ENCODE measurements around the gene TRPC4AP. TPM values are rescaled to one million over a fixed set of nuclear protein-coding genes. Genes with fewer than 3 reads are reported as not detected.
A peak's percentile ranks its signal among the peaks of the same experiment; 100 is the strongest.

The TRPC4AP gene
- total RNA-seq, 1 donor from 2014 or later: 67.6 TPM

DNA sequence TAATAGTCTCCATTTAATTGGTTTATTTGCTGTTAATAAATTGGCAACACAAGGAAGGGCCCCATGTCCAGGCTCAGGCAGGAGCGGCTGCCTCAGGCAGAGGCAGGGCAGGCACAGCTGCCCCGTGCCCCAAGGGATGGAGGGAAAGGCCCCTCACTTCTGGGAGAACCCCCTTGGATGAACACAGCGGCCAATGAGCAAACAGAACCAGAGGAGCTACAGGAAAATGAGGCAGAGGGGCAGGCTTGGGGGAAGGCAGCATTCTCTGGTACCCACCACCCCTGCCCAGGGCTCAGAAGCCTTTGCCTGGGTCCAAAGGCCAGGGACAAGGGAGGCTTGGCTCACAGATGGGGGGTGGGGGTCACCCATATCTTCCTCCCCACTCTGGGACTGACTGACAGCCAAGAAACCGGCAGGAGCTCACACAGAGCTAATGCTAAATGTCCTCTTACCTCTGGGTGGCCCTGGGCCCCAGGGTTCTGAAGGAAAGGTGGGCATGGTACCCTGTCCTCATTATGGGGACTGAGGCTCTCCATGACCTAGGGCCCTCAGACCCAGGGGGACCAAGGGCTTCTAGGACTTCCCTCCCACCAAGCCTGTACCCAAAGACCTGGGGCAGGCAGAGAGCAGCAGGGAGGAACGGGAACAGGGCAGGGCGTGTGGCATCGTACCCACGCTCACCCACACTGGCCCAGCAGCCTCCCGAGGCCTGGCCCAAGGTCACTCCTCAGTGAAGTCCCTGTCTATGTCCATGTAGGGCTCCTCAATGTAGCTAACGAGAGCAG is 90.0 kb downstream of the TRPC4AP start:
- no peak for DNase-seq
- Histone ChIP-seq H3K27me3 (no peaks in the 10 kb centered on the region), H3K4me3 (no peak overlapping the region), H3K36me3 (peaks cover 98% of the 10 kb centered on the region), H3K4me1 (no peaks in the 10 kb centered on the region), H3K27ac (no peak overlapping the region), H3K9me3 (no peaks in the 10 kb centered on the region)
- ATAC-seq: no peak
- intact Hi-C loops (cut with DNase I): no loop called here
- TF ChIP-seq, protein P1, sequence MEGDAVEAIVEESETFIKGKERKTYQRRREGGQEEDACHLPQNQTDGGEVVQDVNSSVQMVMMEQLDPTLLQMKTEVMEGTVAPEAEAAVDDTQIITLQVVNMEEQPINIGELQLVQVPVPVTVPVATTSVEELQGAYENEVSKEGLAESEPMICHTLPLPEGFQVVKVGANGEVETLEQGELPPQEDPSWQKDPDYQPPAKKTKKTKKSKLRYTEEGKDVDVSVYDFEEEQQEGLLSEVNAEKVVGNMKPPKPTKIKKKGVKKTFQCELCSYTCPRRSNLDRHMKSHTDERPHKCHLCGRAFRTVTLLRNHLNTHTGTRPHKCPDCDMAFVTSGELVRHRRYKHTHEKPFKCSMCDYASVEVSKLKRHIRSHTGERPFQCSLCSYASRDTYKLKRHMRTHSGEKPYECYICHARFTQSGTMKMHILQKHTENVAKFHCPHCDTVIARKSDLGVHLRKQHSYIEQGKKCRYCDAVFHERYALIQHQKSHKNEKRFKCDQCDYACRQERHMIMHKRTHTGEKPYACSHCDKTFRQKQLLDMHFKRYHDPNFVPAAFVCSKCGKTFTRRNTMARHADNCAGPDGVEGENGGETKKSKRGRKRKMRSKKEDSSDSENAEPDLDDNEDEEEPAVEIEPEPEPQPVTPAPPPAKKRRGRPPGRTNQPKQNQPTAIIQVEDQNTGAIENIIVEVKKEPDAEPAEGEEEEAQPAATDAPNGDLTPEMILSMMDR (IDR thresholded peaks at IDR 0.05): no peak

DNA sequence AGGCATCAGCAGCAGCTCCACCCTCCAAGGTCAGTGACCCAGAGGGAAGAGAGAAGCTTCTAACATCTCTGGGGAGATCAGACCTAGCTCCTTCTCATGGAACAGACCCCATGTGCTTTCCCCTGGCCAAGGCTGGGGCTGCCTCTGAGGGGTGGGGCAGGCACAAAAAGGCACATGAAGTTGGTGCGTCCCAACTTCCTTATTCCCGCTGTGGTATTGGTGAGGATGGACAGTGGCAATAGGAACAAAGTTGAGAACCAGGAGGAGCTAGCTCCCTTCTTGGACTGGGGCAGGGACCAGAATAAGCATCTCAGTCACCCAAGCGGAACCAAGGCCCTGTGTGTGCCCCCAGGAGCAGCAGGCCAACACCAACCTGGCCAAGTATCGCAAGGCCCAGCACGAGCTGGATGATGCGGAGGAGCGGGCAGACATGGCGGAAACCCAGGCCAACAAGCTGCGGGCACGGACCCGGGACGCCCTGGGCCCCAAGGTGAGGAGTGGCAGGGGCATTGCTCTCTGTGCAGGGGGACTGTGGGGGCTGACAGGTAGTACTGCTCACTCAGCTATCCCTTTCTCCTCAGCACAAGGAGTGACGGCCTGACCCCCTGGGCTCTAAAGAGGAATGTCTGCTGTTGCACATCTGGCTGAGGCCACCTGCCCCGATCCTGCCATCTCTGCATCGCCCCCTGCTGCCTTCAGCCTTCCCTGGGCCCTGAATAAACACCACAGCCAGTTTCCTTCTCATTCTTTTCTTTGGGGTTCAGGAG is 90.8 kb downstream of the TRPC4AP start:
- intact Hi-C loops (cut with DNase I): no loop called here
- Histone ChIP-seq H3K27ac (no peak overlapping the region), H3K4me3 (no peak overlapping the region), H3K27me3 (no peaks in the 10 kb centered on the region), H3K9me3 (no peaks in the 10 kb centered on the region), H3K4me1 (no peaks in the 10 kb centered on the region), H3K36me3 (peaks cover 92% of the 10 kb centered on the region)
- TF ChIP-seq, protein P1 (IDR thresholded peaks at IDR 0.05): peak; percentile 7
- DNase-seq (no peak), ATAC-seq (no peak)

DNA sequence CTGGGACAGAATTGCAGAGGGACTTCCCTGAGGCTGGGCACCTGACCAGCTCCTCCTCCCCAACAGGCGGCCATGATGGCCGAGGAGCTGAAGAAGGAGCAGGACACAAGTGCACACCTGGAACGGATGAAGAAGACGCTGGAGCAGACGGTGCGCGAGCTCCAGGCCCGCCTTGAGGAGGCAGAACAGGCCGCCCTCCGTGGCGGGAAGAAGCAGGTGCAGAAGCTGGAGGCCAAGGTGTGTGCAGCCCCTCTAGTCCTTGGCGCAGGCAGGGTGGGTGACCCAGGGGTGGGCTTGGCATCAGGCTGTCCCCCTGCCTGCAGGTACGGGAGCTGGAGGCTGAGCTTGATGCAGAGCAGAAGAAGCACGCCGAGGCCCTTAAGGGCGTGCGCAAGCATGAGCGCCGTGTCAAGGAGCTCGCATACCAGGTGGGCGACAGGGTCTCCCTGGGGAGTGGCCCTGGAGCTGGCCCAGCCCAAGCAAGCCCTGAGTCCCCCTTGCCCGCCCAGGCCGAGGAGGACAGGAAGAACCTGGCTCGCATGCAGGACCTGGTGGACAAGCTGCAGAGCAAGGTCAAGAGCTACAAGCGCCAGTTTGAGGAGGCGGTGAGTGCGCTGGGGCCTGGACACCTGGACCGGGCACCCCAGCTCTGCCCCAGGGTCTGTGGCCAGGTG is 91.5 kb downstream of the TRPC4AP start:
- Histone ChIP-seq H3K4me3 (no peak overlapping the region), H3K4me1 (no peaks in the 10 kb centered on the region), H3K27me3 (no peaks in the 10 kb centered on the region), H3K27ac (no peak overlapping the region), H3K36me3 (peaks cover 92% of the 10 kb centered on the region), H3K9me3 (no peaks in the 10 kb centered on the region)
- DNase-seq (no peak), ATAC-seq (no peak)
- intact Hi-C loops (cut with DNase I): no loop called here
- TF ChIP-seq, protein P1 (IDR thresholded peaks at IDR 0.05): no peak

DNA sequence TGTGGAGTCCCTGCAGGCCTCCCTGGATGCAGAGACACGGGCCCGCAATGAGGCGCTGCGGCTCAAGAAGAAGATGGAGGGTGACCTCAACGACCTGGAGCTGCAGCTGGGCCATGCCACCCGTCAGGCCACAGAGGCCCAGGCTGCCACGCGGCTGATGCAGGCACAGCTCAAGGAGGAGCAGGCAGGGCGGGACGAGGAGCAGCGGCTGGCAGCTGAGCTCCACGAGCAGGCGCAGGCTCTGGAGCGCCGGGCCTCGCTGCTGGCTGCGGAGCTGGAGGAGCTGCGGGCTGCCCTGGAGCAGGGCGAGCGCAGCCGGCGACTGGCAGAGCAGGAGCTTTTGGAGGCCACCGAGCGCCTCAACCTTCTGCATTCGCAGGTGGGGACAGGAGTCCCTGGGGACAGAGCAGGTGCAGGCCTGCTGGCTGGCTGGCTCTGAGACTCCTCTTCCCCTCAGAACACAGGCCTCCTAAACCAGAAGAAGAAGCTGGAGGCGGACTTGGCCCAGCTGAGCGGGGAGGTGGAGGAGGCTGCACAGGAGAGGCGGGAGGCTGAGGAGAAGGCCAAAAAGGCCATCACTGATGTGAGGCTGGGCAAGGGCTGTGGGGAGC is 92.2 kb downstream of the TRPC4AP start:
- no peak overlapping the region for H3K27ac ChIP-seq

DNA sequence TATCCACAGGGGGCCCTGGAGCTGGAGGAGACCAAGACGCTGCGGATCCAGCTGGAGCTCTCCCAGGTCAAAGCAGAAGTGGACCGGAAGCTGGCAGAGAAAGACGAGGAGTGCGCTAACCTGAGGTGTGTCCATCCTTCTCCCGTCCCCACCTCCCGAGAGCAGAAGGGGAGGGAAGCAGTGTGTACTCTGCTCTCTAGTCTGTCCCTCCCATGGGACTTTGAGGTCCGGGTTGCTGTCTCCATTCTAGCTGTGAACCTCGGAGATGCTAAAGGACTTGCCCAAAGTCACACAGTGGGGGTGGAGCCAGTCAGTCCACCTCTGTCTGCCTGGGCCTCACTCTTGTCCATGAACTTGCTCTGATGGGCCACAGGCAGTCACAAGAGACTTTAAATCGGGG is 92.8 kb downstream of the TRPC4AP start:
- H3K36me3 ChIP-seq: peaks cover 88% of the 10 kb centered on the region
- H3K9me3 ChIP-seq: no peaks in the 10 kb centered on the region
- no peak overlapping the region for H3K4me3 ChIP-seq
- H3K27me3 ChIP-seq: no peaks in the 10 kb centered on the region
- no peak for DNase-seq
- H3K4me1 ChIP-seq: no peaks in the 10 kb centered on the region
- intact Hi-C loops (cut with DNase I): no loop called here
- H3K27ac ChIP-seq: no peak overlapping the region
- TF ChIP-seq, protein P1 (IDR thresholded peaks at IDR 0.05): no peak
- no peak for ATAC-seq

More for the DNA sequence above, 92.2 kb downstream of the TRPC4AP start:
- intact Hi-C loops (cut with DNase I): no loop called here
- Histone ChIP-seq H3K9me3 (no peaks in the 10 kb centered on the region), H3K27me3 (no peaks in the 10 kb centered on the region), H3K4me3 (no peak overlapping the region), H3K36me3 (peaks cover 92% of the 10 kb centered on the region), H3K4me1 (no peaks in the 10 kb centered on the region)
- ATAC-seq: no peak
- TF ChIP-seq, protein P1 (IDR thresholded peaks at IDR 0.05): no peak
- DNase-seq: no peak

Data from upper lobe of right lung (tissue), 1 donor.